Activated T-helper 2 cell treated with anti-CD3 and anti-CD28 coated beads, Interferon-gamma antibody, Interleukin-2, Interleukin-4, amounts not matched to agents 10 μg/mL and 5 μg/mL and 100 μg/mL, durations not matched to agents 14 hours and 24 hours and 36 hours (primary cell): ENCODE measurements around the gene WNK2. TPM values are rescaled to one million over a fixed set of nuclear protein-coding genes. Genes with fewer than 3 reads are reported as not detected.

Source experiments
- DNase-seq: peaks from one replicate; pipeline ENCODE4 v3.0.0; 2021; ENCODE audit warnings: low spot score
- H3K27ac Mint-ChIP-seq: one replicate; pipeline ENCODE4 v1.8.0; 2021; ENCODE audit warnings: mixed read lengths
- H3K27me3 Mint-ChIP-seq: one replicate; pipeline ENCODE4 v1.8.0; 2021; ENCODE audit warnings: low read depth, mixed read lengths
- H3K36me3 Mint-ChIP-seq: one replicate; pipeline ENCODE4 v1.8.0; 2021; ENCODE audit warnings: low read depth, mixed read lengths
- H3K4me1 Mint-ChIP-seq: one replicate; pipeline ENCODE4 v1.8.0; 2021; ENCODE audit warnings: low read depth, mixed read lengths
- H3K4me3 Mint-ChIP-seq: one replicate; pipeline ENCODE4 v1.8.0; 2021; ENCODE audit warnings: low read depth, mild to moderate bottlenecking, moderate library complexity, mixed read lengths
- H3K9me3 Mint-ChIP-seq: one replicate; pipeline ENCODE4 v1.8.0; 2021; ENCODE audit warnings: mixed read lengths
- intact Hi-C: fragments of 100-400 bp; cut with micrococcal nuclease; formaldehyde crosslinking; loops from one replicate; pipeline ENCODE4 v1.15.1; 2023
- total RNA-seq: library from RNA; stranded (reverse); gene quantifications from 2 replicates; pipeline ENCODE4 v1.2.3, GENCODE V29; 2022

WNK2 gene
- total RNA-seq, 1 donor from 2014 or later: 1.6 TPM

DNA sequence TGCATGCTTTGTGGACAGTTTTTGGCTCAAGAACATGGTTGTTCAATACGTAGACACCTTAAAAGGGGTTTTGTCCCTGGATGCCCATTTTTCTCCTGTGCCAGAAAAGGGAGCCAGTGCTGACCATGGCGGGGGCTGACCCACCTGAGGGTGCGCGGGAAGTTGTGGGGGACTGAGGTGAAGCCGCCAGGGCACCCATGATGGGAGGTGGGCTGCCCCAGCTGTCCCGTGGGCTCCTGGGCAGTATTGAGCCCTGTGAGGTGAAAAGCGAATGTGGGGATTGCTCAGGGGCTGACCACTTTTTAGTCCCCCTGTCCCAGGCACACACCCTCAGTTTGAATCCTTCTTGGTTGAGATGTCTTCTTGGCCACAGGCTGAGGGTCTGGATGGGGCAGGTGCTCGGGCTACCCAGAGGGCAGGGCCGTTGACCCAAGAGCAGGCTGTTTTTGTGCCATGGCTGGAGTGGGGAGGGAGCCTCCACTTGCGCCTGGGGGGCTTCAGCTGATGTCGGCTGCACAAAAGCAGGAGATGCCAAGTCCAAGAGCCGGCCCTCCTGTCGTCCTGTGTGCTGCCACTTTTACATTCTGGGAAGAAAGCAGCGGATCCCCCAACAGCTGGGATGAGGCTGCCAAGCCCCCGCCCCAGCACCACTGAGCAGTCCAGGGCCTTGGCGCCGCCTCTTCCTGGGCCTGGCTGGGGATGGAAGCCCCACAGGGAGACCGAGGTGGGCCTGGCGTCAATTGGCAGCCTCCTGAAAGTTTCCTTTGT is 120.1 kb downstream of the WNK2 start:
- Mint-ChIP-seq H3K9me3 (no peaks in the 10 kb centered on the region), H3K27ac (no peak overlapping the region), H3K4me1 (no peaks in the 10 kb centered on the region), H3K4me3 (no peak overlapping the region), H3K36me3 (no peaks in the 10 kb centered on the region), H3K27me3 (no peaks in the 10 kb centered on the region)
- DNase-seq: no peak
- intact Hi-C loops: loop anchor here (2.0 to 5.0 kb wide), 2 partner anchors 143 to 197 kb away; no protein-coding TSS in a partner anchor

DNA sequence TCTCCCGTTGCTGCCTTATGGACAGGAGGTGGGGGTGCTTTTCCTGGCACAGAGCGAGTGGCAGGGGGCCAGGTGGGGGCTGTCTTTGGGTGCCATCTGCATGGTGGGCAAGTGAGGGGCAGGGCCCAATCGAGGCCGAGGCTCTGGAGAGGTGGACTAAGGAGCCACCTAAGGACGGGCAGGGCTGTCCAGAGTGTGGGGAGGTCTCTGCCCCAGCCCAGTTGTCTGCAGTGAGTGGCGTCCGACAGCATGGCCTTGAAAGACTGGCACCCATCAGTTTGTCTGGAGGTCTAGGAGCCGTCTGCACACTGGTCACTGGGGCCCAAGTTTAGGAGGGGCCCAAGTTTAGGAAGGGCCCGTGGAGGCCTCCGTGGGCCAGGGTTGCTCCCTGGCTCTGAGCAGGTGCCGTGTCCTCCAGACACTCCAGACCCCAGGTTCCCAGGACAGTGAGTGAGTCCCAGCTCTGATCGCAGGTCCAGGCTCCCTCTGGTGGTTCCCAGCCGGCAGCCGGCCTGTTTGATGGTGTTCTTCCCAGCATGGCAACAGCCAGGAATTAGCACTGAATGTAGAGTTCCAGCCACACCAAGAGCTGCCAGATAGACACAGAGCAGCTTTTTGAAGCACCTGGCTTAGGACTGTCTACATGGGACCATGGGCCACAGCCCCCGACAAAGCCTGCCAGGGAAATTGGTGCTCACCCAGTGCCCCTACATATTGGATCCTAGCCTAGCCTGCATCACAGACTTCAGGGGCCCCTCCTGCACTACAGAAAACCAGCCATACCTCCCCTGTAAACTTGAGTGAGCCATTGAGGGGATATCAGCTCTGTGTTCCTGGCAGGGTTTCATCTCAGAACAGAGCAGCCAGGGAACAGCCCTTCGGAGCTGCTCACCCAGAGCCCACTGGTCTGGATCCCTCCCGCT is 120.9 kb downstream of the WNK2 start:
- Mint-ChIP-seq H3K4me1 (no peaks in the 10 kb centered on the region), H3K9me3 (no peaks in the 10 kb centered on the region), H3K36me3 (no peaks in the 10 kb centered on the region), H3K27me3 (peaks cover 4% of the 10 kb centered on the region), H3K27ac (no peak overlapping the region), H3K4me3 (no peak overlapping the region)
- intact Hi-C loops: loop anchor here (5.0 kb wide), 1 partner anchor 198 kb away; no protein-coding TSS in a partner anchor
- no peak for DNase-seq

DNA sequence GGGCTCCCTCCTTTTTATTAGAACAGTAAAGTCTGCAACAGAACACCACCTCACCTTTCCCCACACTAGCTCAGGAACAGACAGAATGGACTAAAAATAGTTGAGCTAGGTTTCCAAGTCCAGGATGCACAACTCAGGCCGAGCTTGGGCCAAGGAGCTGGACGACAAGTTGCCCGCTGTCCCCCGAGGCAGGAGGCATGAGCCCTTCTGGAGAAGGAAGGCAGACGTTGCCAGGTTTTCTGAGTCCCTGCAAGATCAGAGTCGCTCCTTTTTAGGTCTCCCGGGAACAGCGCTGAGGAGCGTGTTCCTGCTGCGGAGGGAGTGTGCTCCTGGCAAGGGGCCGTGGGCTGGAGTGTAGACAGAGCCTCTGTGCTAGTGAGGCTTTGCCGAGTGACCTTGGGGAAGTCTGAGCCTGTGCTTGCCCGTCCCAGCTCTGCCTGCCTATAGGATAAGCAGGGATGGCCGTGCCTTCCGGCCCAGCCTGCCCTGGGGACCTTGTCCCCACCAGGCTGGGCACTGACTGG is 121.6 kb downstream of the WNK2 start:
- Mint-ChIP-seq H3K27ac (no peak overlapping the region), H3K27me3 (peaks cover 6% of the 10 kb centered on the region), H3K9me3 (no peaks in the 10 kb centered on the region), H3K36me3 (no peaks in the 10 kb centered on the region), H3K4me3 (no peak overlapping the region), H3K4me1 (no peaks in the 10 kb centered on the region)
- DNase-seq: no peak
- intact Hi-C loops: no loop called here

DNA sequence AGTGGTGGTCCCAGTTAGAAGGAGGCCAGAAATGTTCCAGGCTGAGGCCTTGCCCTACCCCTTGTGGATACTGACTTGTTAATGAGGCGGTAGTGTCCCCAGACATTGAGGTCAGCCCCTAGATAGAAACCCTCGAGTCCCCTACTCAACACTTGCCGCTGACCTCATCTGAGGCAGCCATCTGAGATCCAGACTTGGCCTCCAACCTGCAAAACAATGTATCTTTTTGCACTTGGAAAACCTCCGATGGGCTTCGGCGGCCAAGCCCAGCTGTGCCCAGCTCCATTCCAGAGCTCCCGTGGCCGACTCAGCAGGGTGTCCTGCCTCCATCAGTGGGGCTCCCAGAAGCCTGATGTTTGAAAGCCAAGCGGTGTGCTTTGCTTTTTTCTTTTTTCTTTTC is 122.1 kb downstream of the WNK2 start:
- Mint-ChIP-seq H3K27me3 (peaks cover 9% of the 10 kb centered on the region), H3K4me3 (no peak overlapping the region), H3K9me3 (no peaks in the 10 kb centered on the region), H3K27ac (no peak overlapping the region), H3K36me3 (no peaks in the 10 kb centered on the region), H3K4me1 (no peaks in the 10 kb centered on the region)
- intact Hi-C loops: no loop called here
- no peak for DNase-seq

DNA sequence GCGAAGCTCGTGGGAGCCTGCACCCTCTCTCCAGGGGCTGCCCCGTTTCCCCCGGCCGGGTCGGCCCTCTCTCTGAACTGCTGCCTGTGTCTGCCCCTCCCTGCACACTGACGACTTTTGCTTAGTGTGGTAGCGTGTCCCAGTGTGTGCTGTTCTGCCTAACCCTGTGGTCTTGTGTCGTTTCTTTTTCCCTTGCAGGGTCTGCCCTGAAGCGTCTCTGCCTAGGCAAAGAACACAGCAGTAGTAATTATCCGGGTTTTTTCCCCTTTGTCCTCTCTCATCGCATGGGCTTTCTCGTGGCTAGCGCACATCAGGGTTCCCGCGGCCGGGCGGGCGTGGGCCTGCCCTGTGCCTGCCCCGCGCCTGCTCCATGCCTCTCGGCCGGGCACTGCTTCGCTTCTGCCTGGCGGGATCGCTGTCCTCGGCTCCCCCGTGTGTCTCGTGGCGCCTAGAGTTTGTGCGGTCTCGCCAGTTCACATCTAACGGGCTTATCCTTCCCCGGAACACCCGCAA is 122.7 kb downstream of the WNK2 start:
- no peak for DNase-seq
- no peak overlapping the region for H3K27ac Mint-ChIP-seq
- H3K4me3 Mint-ChIP-seq: no peak overlapping the region
- intact Hi-C loops: no loop called here
- H3K27me3 Mint-ChIP-seq: peaks cover 11% of the 10 kb centered on the region
- H3K4me1 Mint-ChIP-seq: no peaks in the 10 kb centered on the region
- H3K9me3 Mint-ChIP-seq: no peaks in the 10 kb centered on the region
- no peaks in the 10 kb centered on the region for H3K36me3 Mint-ChIP-seq

DNA sequence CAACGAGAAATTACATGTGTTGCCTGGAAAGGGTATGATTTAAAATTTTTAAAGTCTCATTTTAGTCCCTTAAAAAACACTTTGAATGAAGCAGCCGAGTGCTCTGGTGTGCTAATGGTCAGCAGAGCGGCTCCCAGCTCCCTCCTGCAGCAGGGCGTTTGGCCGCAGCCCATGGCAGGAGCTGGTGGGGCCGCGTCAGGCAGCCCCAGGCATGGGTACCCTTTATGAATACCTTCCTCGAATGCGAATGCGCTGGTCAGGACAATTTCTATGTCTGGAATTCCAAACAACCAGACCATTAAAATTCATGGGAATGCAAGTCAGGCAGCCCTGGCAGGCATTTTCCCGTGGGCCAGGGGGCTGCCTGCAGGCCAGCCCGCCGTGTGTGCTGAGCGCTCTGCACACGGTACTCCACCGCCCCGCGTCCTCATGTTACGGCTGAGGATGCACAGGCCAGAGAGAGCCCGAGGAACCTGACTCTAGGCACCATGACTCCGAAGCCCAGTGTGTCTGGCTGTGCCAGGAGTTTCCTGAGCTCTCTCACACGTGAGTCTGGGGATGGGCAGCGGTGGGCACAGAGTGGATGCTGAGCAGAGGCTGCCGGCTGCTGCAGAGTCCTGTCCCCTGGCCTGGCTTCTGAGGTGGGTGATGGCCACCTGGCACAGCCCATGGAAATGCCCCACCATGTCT is 123.7 kb downstream of the WNK2 start:
- peaks cover 12% of the 10 kb centered on the region for H3K27me3 Mint-ChIP-seq
- intact Hi-C loops: no loop called here
- no peaks in the 10 kb centered on the region for H3K36me3 Mint-ChIP-seq
- DNase-seq: no peak
- peaks cover under 1% of the 10 kb centered on the region for H3K4me1 Mint-ChIP-seq
- no peak overlapping the region for H3K27ac Mint-ChIP-seq
- H3K4me3 Mint-ChIP-seq: no peak overlapping the region
- no peaks in the 10 kb centered on the region for H3K9me3 Mint-ChIP-seq

DNA sequence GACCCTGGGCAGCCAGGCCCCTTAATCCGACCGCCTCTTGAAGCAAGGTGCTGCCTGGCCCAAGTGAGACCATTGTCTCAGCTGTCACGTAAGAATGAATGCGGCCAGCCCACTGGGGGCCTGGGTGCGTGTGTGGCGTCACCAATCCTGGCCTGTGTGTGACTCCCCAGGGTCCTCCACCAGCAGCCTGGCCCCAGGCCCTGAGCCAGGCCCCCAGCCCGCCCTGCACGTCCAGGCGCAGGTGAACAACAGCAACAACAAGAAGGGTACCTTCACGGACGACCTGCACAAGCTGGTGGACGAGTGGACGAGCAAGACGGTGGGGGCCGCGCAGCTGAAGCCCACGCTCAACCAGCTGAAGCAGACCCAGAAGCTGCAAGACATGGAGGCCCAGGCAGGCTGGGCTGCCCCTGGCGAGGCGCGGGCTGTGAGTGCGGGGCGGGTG is 124.2 kb downstream of the WNK2 start:
- H3K4me1 Mint-ChIP-seq: peaks cover 5% of the 10 kb centered on the region
- no peak for DNase-seq
- no peaks in the 10 kb centered on the region for H3K9me3 Mint-ChIP-seq
- no peak overlapping the region for H3K4me3 Mint-ChIP-seq
- no peak overlapping the region for H3K27ac Mint-ChIP-seq
- no peaks in the 10 kb centered on the region for H3K36me3 Mint-ChIP-seq
- H3K27me3 Mint-ChIP-seq: peaks cover 17% of the 10 kb centered on the region
- intact Hi-C loops: no loop called here

DNA sequence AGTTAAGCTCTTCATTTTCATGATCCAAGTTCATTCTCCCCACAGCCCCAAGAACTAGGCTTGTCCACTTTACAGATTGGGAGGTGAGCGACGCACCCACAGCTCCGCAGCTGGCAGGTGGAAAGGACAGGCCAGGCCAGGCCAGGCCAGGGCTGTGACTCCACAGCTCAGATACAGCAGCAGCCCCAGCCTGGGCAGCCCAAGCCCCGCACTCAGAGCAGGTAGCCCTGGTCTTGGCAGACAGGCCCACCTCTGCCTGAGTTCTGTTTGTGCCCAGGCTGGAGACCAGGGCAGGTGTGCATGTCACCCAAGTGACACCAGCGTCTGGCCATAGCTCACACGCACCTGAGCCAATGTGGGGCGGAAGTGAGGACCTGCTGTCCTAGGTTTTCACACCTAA is 124.7 kb downstream of the WNK2 start:
- Mint-ChIP-seq H3K36me3 (no peaks in the 10 kb centered on the region), H3K4me3 (no peak overlapping the region), H3K27ac (no peak overlapping the region), H3K9me3 (no peaks in the 10 kb centered on the region), H3K27me3 (peaks cover 19% of the 10 kb centered on the region), H3K4me1 (peaks cover 5% of the 10 kb centered on the region)
- DNase-seq: no peak
- intact Hi-C loops: no loop called here

DNA sequence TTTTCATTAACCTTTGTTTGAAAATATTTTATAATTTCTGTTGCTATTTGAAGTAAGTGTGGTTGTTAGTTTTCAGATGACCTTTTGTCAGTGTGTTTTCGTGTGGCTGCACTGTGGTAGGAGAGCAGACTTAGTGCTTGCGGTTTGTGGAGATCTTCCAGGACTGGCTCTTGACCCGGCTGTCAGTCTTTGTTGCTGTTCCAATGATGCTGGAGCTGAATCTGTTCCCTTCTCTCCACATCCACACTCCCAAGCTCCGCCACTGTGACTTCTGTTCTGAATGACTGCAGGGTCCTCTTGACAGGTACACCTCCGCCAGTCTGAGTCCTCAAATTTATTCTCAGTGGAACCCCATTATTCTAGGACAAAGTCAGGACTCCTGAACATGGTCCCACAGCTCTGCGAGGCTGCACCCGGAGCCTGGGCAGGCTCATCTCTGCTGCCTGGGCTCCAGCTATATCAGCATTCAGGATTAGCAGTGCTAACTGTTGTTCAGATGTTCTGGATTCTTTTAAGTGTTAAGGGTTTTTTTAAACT is 126.0 kb downstream of the WNK2 start:
- Mint-ChIP-seq H3K9me3 (no peaks in the 10 kb centered on the region), H3K27ac (no peak overlapping the region), H3K4me1 (peaks cover 5% of the 10 kb centered on the region), H3K27me3 (peaks cover 21% of the 10 kb centered on the region), H3K36me3 (no peaks in the 10 kb centered on the region), H3K4me3 (no peak overlapping the region)
- DNase-seq: no peak
- intact Hi-C loops: no loop called here

DNA sequence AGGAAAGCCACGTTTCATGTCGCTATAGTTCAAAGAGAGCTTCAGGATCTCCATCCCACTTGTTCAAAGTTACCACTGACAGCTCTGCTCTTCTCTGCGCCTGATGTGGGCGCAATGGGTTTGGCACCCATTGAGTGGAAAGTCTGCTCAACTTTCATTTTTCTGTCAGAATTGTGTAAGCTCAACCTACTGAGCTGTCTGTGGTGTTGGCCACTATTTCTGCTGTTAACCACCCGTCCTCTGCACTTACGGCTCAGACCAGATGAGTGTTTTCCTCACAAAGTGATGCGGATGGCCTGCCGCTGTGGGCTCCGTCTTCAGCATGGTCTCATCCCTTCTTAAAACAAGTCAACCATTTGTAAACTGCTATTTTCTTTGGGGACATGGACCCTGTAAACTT is 131.2 kb downstream of the WNK2 start:
- H3K27me3 Mint-ChIP-seq: peaks cover 37% of the 10 kb centered on the region

DNA sequence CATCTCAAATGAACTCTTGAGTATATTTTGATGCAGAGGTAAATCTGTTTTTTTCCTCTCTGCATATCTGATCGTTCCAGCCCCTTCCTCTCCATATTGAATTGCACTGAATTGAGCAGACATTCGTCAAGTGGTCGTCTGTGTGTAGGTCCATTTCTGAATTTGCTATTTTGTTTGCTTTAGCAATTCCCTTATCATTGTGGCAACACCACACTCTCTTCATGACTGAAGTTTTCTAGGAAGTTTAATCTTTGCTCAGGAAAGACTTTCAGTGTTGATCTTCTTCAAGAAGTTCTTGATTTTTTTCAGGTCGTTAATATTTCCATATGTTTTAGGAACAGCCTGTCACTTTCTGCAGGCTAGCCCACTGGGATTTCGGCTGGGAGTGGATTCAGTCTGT is 132.0 kb downstream of the WNK2 start:
- intact Hi-C loops: no loop called here
- peaks cover 5% of the 10 kb centered on the region for H3K4me1 Mint-ChIP-seq
- peaks cover 34% of the 10 kb centered on the region for H3K27me3 Mint-ChIP-seq
- H3K36me3 Mint-ChIP-seq: no peaks in the 10 kb centered on the region
- H3K4me3 Mint-ChIP-seq: no peak overlapping the region
- no peak overlapping the region for H3K27ac Mint-ChIP-seq
- no peak for DNase-seq
- H3K9me3 Mint-ChIP-seq: no peaks in the 10 kb centered on the region

More for the DNA sequence above, 131.2 kb downstream of the WNK2 start:
- H3K4me3 Mint-ChIP-seq: no peak overlapping the region
- peaks cover 5% of the 10 kb centered on the region for H3K4me1 Mint-ChIP-seq
- no peaks in the 10 kb centered on the region for H3K36me3 Mint-ChIP-seq
- H3K27ac Mint-ChIP-seq: no peak overlapping the region
- intact Hi-C loops: no loop called here
- no peaks in the 10 kb centered on the region for H3K9me3 Mint-ChIP-seq
- DNase-seq: no peak
